ENCODE data around the gene TPTE2. TPM values are rescaled to one million over a fixed set of nuclear protein-coding genes. Genes with fewer than 3 reads are reported as not detected.

The TPTE2 gene
- total and polyA plus RNA-seq, 9 of the 15 experiments (the other 6 are each of a cell fraction or from before 2014, with no cell fraction given), result not detected

GRCh38 chr13:19586904-19587634 is 25.7 kb upstream of the TPTE2 start (continued):
- no peak for TF ChIP-seq CREM (IDR thresholded peaks at IDR 0.05; ENCODE audit: low read depth)
- no peak for TF ChIP-seq FOXP4 (CRISPR knock-in tag; IDR thresholded peaks at IDR 0.05; ENCODE audit: borderline replicate concordance)
- no peak for TF ChIP-seq HMGXB4 (CRISPR knock-in tag; IDR thresholded peaks at IDR 0.05)
- TF ChIP-seq ZNF75A (CRISPR knock-in tag; IDR thresholded peaks at IDR 0.05), result no peak
- TF ChIP-seq ESRRA (IDR thresholded peaks at IDR 0.05; ENCODE audit: borderline replicate concordance, low read depth), result peak; percentile 68; the same call in 1 of the 2 replicates
- no peak for TF ChIP-seq NFATC3 (IDR thresholded peaks at IDR 0.05)
- TF ChIP-seq HDGF (IDR thresholded peaks at IDR 0.05), result no peak
- peak; percentile 63; the same call in 1 of the 2 replicates for TF ChIP-seq ATF3 (IDR thresholded peaks at IDR 0.05)
- no peak for TF ChIP-seq ATF3 (CRISPR knock-in tag; conservative IDR thresholded peaks at IDR 0.05)
- no peak for TF ChIP-seq HSF4 (CRISPR knock-in tag; IDR thresholded peaks at IDR 0.05; ENCODE audit: borderline replicate concordance)
- TF ChIP-seq MCM2 (IDR thresholded peaks at IDR 0.05; ENCODE audit: low read depth), result no peak
- TF ChIP-seq REST (IDR thresholded peaks at IDR 0.05; ENCODE audit: borderline replicate concordance), result no peak
- no peak for TF ChIP-seq REST (CRISPR knock-in tag; IDR thresholded peaks at IDR 0.05; ENCODE audit: low read depth)
- peak; percentile 73; the same call in 1 of the 2 replicates for TF ChIP-seq SPI1 (IDR thresholded peaks at IDR 0.05; ENCODE audit: borderline replicate concordance, low read depth, low read length)

Data from K562 (cell line).